T-helper 22 cell (primary cell): ENCODE measurements around the gene GPR157.
A peak's percentile ranks its signal among the peaks of the same experiment; 100 is the strongest.
"Not testable (repeated sequence)": the region's sequence is repeated elsewhere in the genome, so short reads cannot be mapped to it uniquely, and the experiment has no call there.

ENCODE experiments used
- DNase-seq: peaks from one replicate; pipeline ENCODE4 v3.0.0-alpha.2; 2020; ENCODE audit warnings: low read depth

GPR157 gene

GRCh38 chr1:9118186-9118585 lies 10.7 kb downstream of the GPR157 start:
- no peak for DNase-seq

- no peak for DNase-seq
Observed at GRCh38 chr1:9115351-9116205, 13.3 kb downstream of the GPR157 start.

GRCh38 chr1:9112961-9113880 lies 15.7 kb downstream of the GPR157 start:
- DNase-seq: no peak

GRCh38 chr1:9111957-9112356 lies 16.9 kb downstream of the GPR157 start:
- no peak for DNase-seq

- DNase-seq: no peak
Observed at GRCh38 chr1:9111357-9111691, 17.6 kb downstream of the GPR157 start.

- peak; percentile 47 for DNase-seq
Observed at GRCh38 chr1:9110669-9111356, 18.1 kb downstream of the GPR157 start.

- DNase-seq: no peak
Observed at GRCh38 chr1:9108056-9108665, 20.7 kb downstream of the GPR157 start.

GRCh38 chr1:9107136-9107535 lies 21.8 kb downstream of the GPR157 start:
- DNase-seq: no peak

- DNase-seq: no peak
Observed at GRCh38 chr1:9106286-9106685, 22.6 kb downstream of the GPR157 start.

GRCh38 chr1:9105336-9105867 lies 23.5 kb downstream of the GPR157 start:
- DNase-seq: no peak

- DNase-seq: no peak
Observed at GRCh38 chr1:9101510-9102146, 27.3 kb downstream of the GPR157 start.

GRCh38 chr1:9100471-9101043 lies 28.3 kb downstream of the GPR157 start:
- DNase-seq: no peak

GRCh38 chr1:9099555-9099954 lies 29.3 kb downstream of the GPR157 start:
- DNase-seq: no peak

GRCh38 chr1:9097947-9098705 lies 30.8 kb downstream of the GPR157 start:
- DNase-seq: no peak

- no peak for DNase-seq
Observed at GRCh38 chr1:9095818-9096217, 33.1 kb downstream of the GPR157 start.

- DNase-seq: not testable (repeated sequence)
Observed at GRCh38 chr1:9093996-9094595, 34.8 kb downstream of the GPR157 start.

GRCh38 chr1:9093581-9093980 lies 35.3 kb downstream of the GPR157 start:
- no peak for DNase-seq

- DNase-seq: no peak
Observed at GRCh38 chr1:9093091-9093490, 35.8 kb downstream of the GPR157 start.

- DNase-seq: no peak
Observed at GRCh38 chr1:9088807-9089206, 40.1 kb downstream of the GPR157 start.
